Measurements from ENCODE around the gene MT1HL1. TPM values are rescaled to one million over a fixed set of nuclear protein-coding genes. Genes with fewer than 3 reads are reported as not detected.

Gene MT1HL1
- total RNA-seq: not detected in 2 replicates

GRCh38 chr1:237004116-237004515 is at the start of gene MT1HL1:
Gene MT1HL1 (minus strand): TSS chr1:237004441. CDS start chr1:237004372, 69 bp downstream.

GRCh38 chr1:237041795-237042525 is 37.7 kb upstream of the MT1HL1 start, which contains the start of gene RYR2:
Gene RYR2 (plus strand): TSS chr1:237042184. CDS start chr1:237042522, 338 bp downstream.

Other genes starting within 250 kb of the MT1HL1 start
- 15.8 and 31.4 TPM in 2 replicates for gene MTR, start 209.1 kb downstream of the MT1HL1 start, total RNA-seq
- gene RYR2, start 37.7 kb upstream of the MT1HL1 start, total RNA-seq: not detected in 2 replicates